Smooth muscle cell (in vitro differentiated cells): Measurements from ENCODE around the gene ETNK2. TPM values are rescaled to one million over a fixed set of nuclear protein-coding genes. Genes with fewer than 3 reads are reported as not detected.

ENCODE experiments used
- DNase-seq: peaks from one replicate; lab custom pipeline; 2025; ENCODE audit not compliant: unreplicated experiment; lab: John Stamatoyannopoulos, UW
- H2AFZ ChIP-seq: fragments of 200-600 bp; sonication (generic); 2 replicates; pipeline ENCODE4 v1.6.0; 2016; ENCODE audit warnings: antibody characterized with exemption, low read depth, mild to moderate bottlenecking
- H3F3A ChIP-seq: fragments of 200-600 bp; sonication (generic); 2 replicates; pipeline ENCODE4 v1.6.0; 2017; ENCODE audit warnings: antibody characterized with exemption, low read depth
- H3K27ac ChIP-seq: fragments of 200-600 bp; sonication (generic); 2 replicates; pipeline ENCODE4 v1.5.1; 2016; ENCODE audit warnings: low read depth, mild to moderate bottlenecking
- H3K27me3 ChIP-seq: fragments of 200-600 bp; sonication (generic); 2 replicates; pipeline ENCODE4 v1.6.1; 2016; ENCODE audit warnings: low read depth, mild to moderate bottlenecking
- H3K36me3 ChIP-seq: fragments of 200-600 bp; sonication (generic); 2 replicates; pipeline ENCODE4 v1.5.1; 2016; ENCODE audit warnings: low read depth
- H3K4me1 ChIP-seq: fragments of 200-600 bp; sonication (generic); 2 replicates; pipeline ENCODE4 v1.5.1; 2016; ENCODE audit warnings: low read depth
- H3K4me2 ChIP-seq: fragments of 200-600 bp; sonication (generic); 2 replicates; pipeline ENCODE4 v1.6.0; 2016; ENCODE audit warnings: mild to moderate bottlenecking
- H3K4me3 ChIP-seq: fragments of 200-600 bp; sonication (generic); 2 replicates; pipeline ENCODE4 v1.5.1; 2016; ENCODE audit warnings: mild to moderate bottlenecking
- H3K79me2 ChIP-seq: fragments of 200-600 bp; sonication (generic); 2 replicates; pipeline ENCODE4 v1.6.0; 2016; ENCODE audit warnings: low read depth, mild to moderate bottlenecking
- H3K9ac ChIP-seq: fragments of 200-600 bp; sonication (generic); 2 replicates; pipeline ENCODE4 v1.6.0; 2016; ENCODE audit warnings: low read depth
- H3K9me3 ChIP-seq: fragments of 200-600 bp; sonication (generic); replicated peaks from 2 replicates; pipeline ENCODE4 v1.5.1; 2016; ENCODE audit warnings: low read depth
- H4K20me1 ChIP-seq: fragments of 200-600 bp; sonication (generic); 2 replicates; pipeline ENCODE4 v1.6.0; 2016; ENCODE audit warnings: low read depth
- CTCF ChIP-seq: fragments of 200-600 bp; sonication (generic); IDR thresholded peaks from 2 replicates; pipeline ENCODE4 v1.5.1; 2017; ENCODE audit warnings: borderline replicate concordance, mild to moderate bottlenecking, antibody characterized with exemption; ENCODE audit not compliant: insufficient read depth, poor library complexity, severe bottlenecking
- WGBS: methylation state at CpG from one replicate; pipeline ENCODE4 v1.1.7; 2016; ENCODE audit warnings: low lambda C conversion rate; 5-methylcytosine and 5-hydroxymethylcytosine counted together
- polyA plus RNA-seq: library from polyadenylated mRNA; unstranded; fragments of >200 nt; fragmentation: Nextera tagmentation; extraction: Ambion mirVana; gene quantifications from 2 replicates; pipeline ENCODE4 v1.2.1, GENCODE V29; 2016
- total RNA-seq: library from RNA; depleted of rRNA; stranded (reverse); fragments of >200 nt; gene quantifications from 2 replicates; pipeline ENCODE4 v1.2.3, GENCODE V29; 2014

Gene ETNK2
- total and polyA plus RNA-seq, 2 experiments from 2014 or later: 8.9 to 21.4 TPM

GRCh38 chr1:204150702-204151551 lies 917 bp downstream of the ETNK2 start:
- TF ChIP-seq CTCF: no peak
- Histone ChIP-seq H3K4me3 (peak overlapping the region; percentile 63), H3F3A (no peaks in the 10 kb centered on the region), H4K20me1 (no peaks in the 10 kb centered on the region), H3K27me3 (no peaks in the 10 kb centered on the region), H2AFZ (peak overlapping the region; percentile 84), H3K79me2 (no peaks in the 10 kb centered on the region), H3K4me1 (no peaks in the 10 kb centered on the region), H3K36me3 (no peaks in the 10 kb centered on the region), H3K27ac (no peak overlapping the region), H3K9ac (peak overlapping the region; percentile 56), H3K9me3 (no peaks in the 10 kb centered on the region), H3K4me2 (peak overlapping the region; percentile 96)
- 28% methylated on average over 28 of the region's 33 CpGs for WGBS
- no peak for DNase-seq

- Histone ChIP-seq H3K36me3 (no peaks in the 10 kb centered on the region), H3K27ac (no peak overlapping the region), H3K27me3 (no peaks in the 10 kb centered on the region), H3K4me3 (no peak overlapping the region), H4K20me1 (no peaks in the 10 kb centered on the region), H2AFZ (no peak overlapping the region), H3K9ac (no peak overlapping the region), H3F3A (no peaks in the 10 kb centered on the region), H3K4me1 (no peaks in the 10 kb centered on the region), H3K4me2 (no peak overlapping the region), H3K79me2 (no peaks in the 10 kb centered on the region), H3K9me3 (no peaks in the 10 kb centered on the region)
- WGBS: 94% methylated on average over 16 of the region's 16 CpGs
- TF ChIP-seq CTCF: no peak
- no peak for DNase-seq
Observed at GRCh38 chr1:204149635-204150565, 1.9 kb downstream of the ETNK2 start.

GRCh38 chr1:204149107-204149506 lies 2.7 kb downstream of the ETNK2 start:
- Histone ChIP-seq H3K79me2 (no peaks in the 10 kb centered on the region), H2AFZ (no peak overlapping the region), H3K9ac (no peak overlapping the region), H3K4me2 (no peak overlapping the region), H3K4me1 (no peaks in the 10 kb centered on the region), H4K20me1 (no peaks in the 10 kb centered on the region), H3K4me3 (no peak overlapping the region), H3K27me3 (no peaks in the 10 kb centered on the region), H3F3A (no peaks in the 10 kb centered on the region), H3K27ac (no peak overlapping the region), H3K36me3 (no peaks in the 10 kb centered on the region), H3K9me3 (no peaks in the 10 kb centered on the region)
- WGBS: 83% methylated on average over 2 of the region's 2 CpGs
- DNase-seq: no peak
- TF ChIP-seq CTCF: no peak
